Measurements from ENCODE around the gene RIOK3. TPM values are rescaled to one million over a fixed set of nuclear protein-coding genes. Genes with fewer than 3 reads are reported as not detected.

RIOK3 gene
- polyA plus RNA-seq, 1 experiment = 48.2 TPM

DNA sequence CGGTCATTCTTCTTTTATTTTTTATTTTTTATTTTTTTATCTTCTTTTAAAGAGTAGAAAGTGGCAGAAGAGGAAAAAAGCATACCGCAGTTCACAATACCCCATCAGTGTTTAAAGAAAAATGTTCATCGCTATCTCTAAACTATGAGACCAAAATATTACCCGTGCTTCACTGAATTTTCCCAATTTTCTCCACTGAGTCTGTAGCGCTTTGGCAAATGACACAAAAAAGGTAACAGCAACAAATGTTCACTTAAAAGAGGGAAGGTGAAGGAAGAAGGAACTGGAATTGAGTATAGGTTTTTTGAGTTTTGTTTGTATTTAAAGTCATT lies 15.1 kb upstream of the RIOK3 start:
- TF ChIP-seq, protein P1, sequence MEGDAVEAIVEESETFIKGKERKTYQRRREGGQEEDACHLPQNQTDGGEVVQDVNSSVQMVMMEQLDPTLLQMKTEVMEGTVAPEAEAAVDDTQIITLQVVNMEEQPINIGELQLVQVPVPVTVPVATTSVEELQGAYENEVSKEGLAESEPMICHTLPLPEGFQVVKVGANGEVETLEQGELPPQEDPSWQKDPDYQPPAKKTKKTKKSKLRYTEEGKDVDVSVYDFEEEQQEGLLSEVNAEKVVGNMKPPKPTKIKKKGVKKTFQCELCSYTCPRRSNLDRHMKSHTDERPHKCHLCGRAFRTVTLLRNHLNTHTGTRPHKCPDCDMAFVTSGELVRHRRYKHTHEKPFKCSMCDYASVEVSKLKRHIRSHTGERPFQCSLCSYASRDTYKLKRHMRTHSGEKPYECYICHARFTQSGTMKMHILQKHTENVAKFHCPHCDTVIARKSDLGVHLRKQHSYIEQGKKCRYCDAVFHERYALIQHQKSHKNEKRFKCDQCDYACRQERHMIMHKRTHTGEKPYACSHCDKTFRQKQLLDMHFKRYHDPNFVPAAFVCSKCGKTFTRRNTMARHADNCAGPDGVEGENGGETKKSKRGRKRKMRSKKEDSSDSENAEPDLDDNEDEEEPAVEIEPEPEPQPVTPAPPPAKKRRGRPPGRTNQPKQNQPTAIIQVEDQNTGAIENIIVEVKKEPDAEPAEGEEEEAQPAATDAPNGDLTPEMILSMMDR (IDR thresholded peaks at IDR 0.05; ENCODE audit: low read depth, low read length) = no peak
- CTCF ChIA-PET = no interaction called here
- DNase-seq (ENCODE audit: low read depth, low spot score) = no peak
- H3K4me3 ChIP-seq (ENCODE audit: low read depth, low read length) = peak overlapping the region; percentile 98
- POLR2A ChIA-PET = interaction anchor here (1.6 kb wide), 1 partner anchor 15 kb away, joined by 6 read pairs; the partner anchor contains the start of gene RIOK3
- peaks cover 5% of the 10 kb centered on the region for H3K27me3 ChIP-seq (ENCODE audit: control insufficient read depth, insufficient read depth, low read length)
- H3K27ac ChIP-seq (ENCODE audit: low read depth, low read length) = no peak overlapping the region
- H3K9me3 ChIP-seq (ENCODE audit: control insufficient read depth, insufficient read depth, low read length) = no peaks in the 10 kb centered on the region; the same call in 1 of the 2 replicates

DNA sequence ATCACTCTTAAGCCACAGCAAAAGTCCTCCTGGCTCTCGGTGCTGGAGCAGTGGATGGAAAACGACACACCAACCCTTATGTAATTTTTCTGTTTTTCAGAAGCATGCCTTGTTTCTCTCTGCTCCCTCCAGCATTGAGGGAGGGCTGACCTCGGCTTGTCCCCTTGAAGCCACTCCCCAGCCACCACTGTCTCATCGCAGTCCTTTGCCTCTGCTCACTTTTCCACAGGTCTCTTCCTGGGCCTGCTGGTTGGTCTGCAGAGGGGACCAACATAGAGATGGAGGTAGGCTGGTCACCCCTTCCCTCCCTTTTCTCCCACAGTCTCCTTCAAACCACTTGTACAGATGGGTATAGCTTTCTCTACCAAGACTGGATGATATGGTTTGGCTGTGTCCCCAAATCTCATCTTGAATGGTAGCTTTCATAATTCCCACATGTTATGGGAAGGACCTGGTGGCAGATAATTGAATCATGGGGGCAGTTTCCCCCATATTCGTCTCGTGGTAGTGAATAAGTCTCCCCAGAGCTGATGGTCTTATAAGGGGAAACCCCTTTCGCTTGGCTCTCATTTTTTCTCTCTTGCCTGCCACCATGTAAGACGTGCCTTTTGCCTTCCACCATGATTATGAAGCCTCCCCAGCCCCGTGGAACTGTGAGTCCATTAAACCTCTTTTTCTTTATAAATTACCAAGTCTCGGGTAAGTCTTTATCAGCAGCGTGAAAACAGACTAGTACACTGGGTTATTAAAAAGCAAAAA lies 14.3 kb upstream of the RIOK3 start:
- POLR2A ChIA-PET = interaction anchor here (1.6 kb wide), 1 partner anchor 14 kb away, joined by 6 read pairs; the partner anchor contains the start of gene RIOK3
- Histone ChIP-seq H3K27ac (ENCODE audit: low read depth, low read length) (no peak overlapping the region), H3K27me3 (ENCODE audit: control insufficient read depth, insufficient read depth, low read length) (peaks cover 5% of the 10 kb centered on the region), H3K4me3 (ENCODE audit: low read depth, low read length) (no peak overlapping the region), H3K9me3 (ENCODE audit: control insufficient read depth, insufficient read depth, low read length) (no peaks in the 10 kb centered on the region; the same call in 1 of the 2 replicates)
- CTCF ChIA-PET = no interaction called here
- DNase-seq (ENCODE audit: low read depth, low spot score) = no peak
- TF ChIP-seq, protein P1 (IDR thresholded peaks at IDR 0.05; ENCODE audit: low read depth, low read length) = no peak

DNA sequence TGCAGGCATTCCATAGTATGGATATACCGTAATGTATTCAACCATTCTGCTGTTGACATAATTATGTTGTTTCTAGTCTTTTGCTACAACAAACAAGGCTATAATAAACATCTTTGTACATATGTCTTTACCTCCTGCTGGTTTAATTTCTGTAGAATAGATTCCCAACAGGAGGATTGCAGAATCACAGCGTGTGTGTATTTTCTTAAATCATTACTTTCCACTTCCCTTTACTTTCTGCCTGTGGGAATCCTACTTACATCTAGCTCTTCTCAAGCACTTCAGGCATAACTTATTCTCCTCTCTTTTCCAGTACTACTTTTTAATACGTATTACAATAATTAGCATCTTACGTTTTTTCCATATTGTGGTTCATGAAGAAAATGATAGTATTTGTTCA lies 13.0 kb upstream of the RIOK3 start:
- CTCF ChIA-PET = no interaction called here

DNA sequence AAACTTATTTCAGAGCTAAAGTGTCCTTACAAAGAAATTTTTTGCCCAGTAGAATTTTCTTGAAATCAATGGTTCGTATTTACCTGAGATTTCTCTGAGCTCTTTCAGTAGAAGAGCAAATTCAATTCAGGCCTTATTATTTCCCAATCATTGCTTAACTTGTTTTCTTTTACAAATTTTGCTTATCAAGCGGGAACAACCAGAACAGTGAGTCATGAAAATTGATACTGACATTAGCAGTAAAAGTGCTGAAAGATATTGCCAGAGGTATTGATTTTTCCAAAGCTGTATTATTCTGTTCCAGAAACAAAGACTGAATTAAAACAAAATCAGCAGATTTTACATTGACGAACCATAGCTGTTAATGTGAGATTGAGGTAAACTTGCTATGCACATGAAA lies 10.1 kb upstream of the RIOK3 start:
- TF ChIP-seq, protein P1 (IDR thresholded peaks at IDR 0.05; ENCODE audit: low read depth, low read length) = no peak
- CTCF ChIA-PET = interaction anchor here (1.5 to 3.9 kb wide), 2 partner anchors 56 to 512 kb away, joined by 3 to 10 read pairs; no protein-coding TSS in a partner anchor
- POLR2A ChIA-PET = no interaction called here
- no peak overlapping the region for H3K27ac ChIP-seq (ENCODE audit: low read depth, low read length)
- no peak for DNase-seq (ENCODE audit: low read depth, low spot score)
- H3K9me3 ChIP-seq (ENCODE audit: control insufficient read depth, insufficient read depth, low read length) = no peaks in the 10 kb centered on the region; the same call in 1 of the 2 replicates
- H3K4me3 ChIP-seq (ENCODE audit: low read depth, low read length) = no peak overlapping the region
- H3K27me3 ChIP-seq (ENCODE audit: control insufficient read depth, insufficient read depth, low read length) = peaks cover 7% of the 10 kb centered on the region

More for the DNA sequence above, 13.0 kb upstream of the RIOK3 start:
- H3K27ac ChIP-seq (ENCODE audit: low read depth, low read length) = no peak overlapping the region
- TF ChIP-seq, protein P1 (IDR thresholded peaks at IDR 0.05; ENCODE audit: low read depth, low read length) = no peak
- POLR2A ChIA-PET = no interaction called here
- H3K4me3 ChIP-seq (ENCODE audit: low read depth, low read length) = no peak overlapping the region
- no peaks in the 10 kb centered on the region; the same call in 1 of the 2 replicates for H3K9me3 ChIP-seq (ENCODE audit: control insufficient read depth, insufficient read depth, low read length)
- DNase-seq (ENCODE audit: low read depth, low spot score) = no peak
- H3K27me3 ChIP-seq (ENCODE audit: control insufficient read depth, insufficient read depth, low read length) = peaks cover 5% of the 10 kb centered on the region

DNA sequence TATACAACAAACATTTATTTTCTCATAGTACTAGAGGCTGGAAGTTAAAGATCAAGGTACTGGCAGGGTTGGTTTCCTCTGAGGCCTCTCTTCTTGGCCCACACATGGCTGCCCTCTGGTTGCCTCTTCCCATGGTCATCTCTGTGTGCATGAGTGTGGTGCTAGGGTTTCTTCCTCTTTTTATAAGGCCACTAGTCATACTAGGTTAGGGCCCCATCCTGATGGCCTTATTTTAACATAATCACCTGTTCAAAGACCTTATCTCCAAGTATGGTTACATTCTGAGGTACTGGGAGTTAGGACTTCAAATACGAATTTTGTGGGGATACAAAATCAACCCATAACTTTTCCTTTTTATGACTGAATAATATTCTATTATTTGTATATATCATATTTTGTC lies 4.8 kb upstream of the RIOK3 start:
- TF ChIP-seq, protein P1 (IDR thresholded peaks at IDR 0.05; ENCODE audit: low read depth, low read length) = no peak
- H3K9me3 ChIP-seq (ENCODE audit: control insufficient read depth, insufficient read depth, low read length) = no peaks in the 10 kb centered on the region
- H3K27me3 ChIP-seq (ENCODE audit: control insufficient read depth, insufficient read depth, low read length) = peaks cover 3% of the 10 kb centered on the region
- H3K27ac ChIP-seq (ENCODE audit: low read depth, low read length) = no peak overlapping the region
- ChIA-PET CTCF (no interaction called here), POLR2A (no interaction called here)
- H3K4me3 ChIP-seq (ENCODE audit: low read depth, low read length) = no peak overlapping the region
- no peak for DNase-seq (ENCODE audit: low read depth, low spot score)
